H1 (cell line): ENCODE results near the gene PCDHB8.

Source experiments
- ATF3 ChIP-seq: IDR thresholded peaks from 2 replicates; pipeline ENCODE4 v1.6.1; 2011; ENCODE audit warnings: low read depth, mild to moderate bottlenecking, low read length; ENCODE audit not compliant: insufficient read depth
- CEBPB ChIP-seq: IDR thresholded peaks from 2 replicates; pipeline ENCODE4 v1.6.1; 2012; ENCODE audit warnings: low read depth, low read length
- CHD1 ChIP-seq: IDR thresholded peaks from 2 replicates; pipeline ENCODE4 v1.6.1; 2012; ENCODE audit warnings: low read depth, low read length, improper control_type of control experiment
- CTCF ChIP-seq, 3 experiments: IDR thresholded peaks; 1 replicate in 2 of 3; 2 replicates in 1 of 3; pipeline versions ENCODE4 v1.5.1 to v1.6.1; 2011; ENCODE audit warnings: low read length in 3 of 3, mild to moderate bottlenecking in 3 of 3, inconsistent platforms in 2 of 3, low read depth in 1 of 3, moderate library complexity in 1 of 3; ENCODE audit not compliant: insufficient read depth in 1 of 3; ENCODE audit errors: control extremely low read depth in 1 of 3
- EZH2 ChIP-seq: fragments of 200-600 bp; sonication (generic); IDR thresholded peaks from 2 replicates; pipeline ENCODE4 v1.7.1; 2012; ENCODE audit warnings: low read depth, mild to moderate bottlenecking, moderate library complexity, low read length, inconsistent platforms; ENCODE audit not compliant: severe bottlenecking
- MAX ChIP-seq: IDR thresholded peaks from 2 replicates; pipeline ENCODE4 v1.6.1; 2012; ENCODE audit warnings: inconsistent platforms
- NRF1 ChIP-seq: IDR thresholded peaks from 2 replicates; pipeline ENCODE4 v1.6.1; 2011; ENCODE audit warnings: mild to moderate bottlenecking, low read depth, low read length, improper control_type of control experiment
- RFX5 ChIP-seq: IDR thresholded peaks from 2 replicates; pipeline ENCODE4 v1.6.1; 2011; ENCODE audit warnings: low read depth, low read length, improper control_type of control experiment, borderline replicate concordance
- RXRA ChIP-seq: IDR thresholded peaks from 2 replicates; pipeline ENCODE4 v1.6.1; 2011; ENCODE audit warnings: low read depth, mild to moderate bottlenecking, low read length, moderate library complexity; ENCODE audit not compliant: insufficient read depth
- SRF ChIP-seq: IDR thresholded peaks from 2 replicates; pipeline ENCODE4 v1.6.1; 2011; ENCODE audit warnings: mild to moderate bottlenecking, low read depth, low read length, moderate library complexity
- SUZ12 ChIP-seq: fragments of 200-600 bp; sonication (generic); IDR thresholded peaks from 2 replicates; pipeline ENCODE4 v1.6.1; 2012; ENCODE audit warnings: mild to moderate bottlenecking, inconsistent platforms, low read length, moderate library complexity, mixed read lengths
- TEAD4 ChIP-seq: IDR thresholded peaks from 2 replicates; pipeline ENCODE4 v1.6.1; 2012; ENCODE audit warnings: low read depth, low read length, inconsistent platforms, mixed read lengths
- YY1 ChIP-seq: IDR thresholded peaks from 2 replicates; pipeline ENCODE4 v1.6.1; 2011; ENCODE audit warnings: low read depth, mild to moderate bottlenecking, low read length

GRCh38 chr5:141135030-141135717 lies 42.4 kb upstream of the PCDHB8 start, which contains the start of gene PCDHB5:
- TF ChIP-seq CHD1, result no peak
- TF ChIP-seq CTCF (IDR thresholded peaks at IDR 0.05; ENCODE audit: control extremely low read depth in 1 of 3, insufficient read depth in 1 of 3, low read depth in 1 of 3, low read length in 3 of 3), result peak; percentile 43 to 77 (median 72)
- TF ChIP-seq RXRA, result no peak
- no peak for TF ChIP-seq TEAD4
- no peak for TF ChIP-seq SUZ12
- TF ChIP-seq YY1, result peak; percentile 94
- no peak for TF ChIP-seq EZH2
- TF ChIP-seq NRF1, result no peak
- TF ChIP-seq SRF, result no peak
- no peak for TF ChIP-seq ATF3
- no peak for TF ChIP-seq MAX
- TF ChIP-seq CEBPB, result no peak
- TF ChIP-seq RFX5, result no peak
